Panc1 (cell line): ENCODE measurements around the gene CAMK2A.

ENCODE experiments used
- REST ChIP-seq, 2 experiments: IDR thresholded peaks; 2 replicates each; pipeline ENCODE4 v1.6.1; 2011 to 2012; ENCODE audit warnings: low read depth in 2 of 2, control low read depth in 1 of 2, low read length in 1 of 2, mild to moderate bottlenecking in 1 of 2, moderate library complexity in 1 of 2; ENCODE audit not compliant: insufficient read depth in 1 of 2
- TCF7L2 ChIP-seq: IDR thresholded peaks from 2 replicates; pipeline ENCODE4 v1.6.1; 2011; ENCODE audit warnings: mild to moderate bottlenecking, low read depth, low read length, inconsistent platforms
- TF ChIP-seq, protein P1 (sequence below): fragments of 450-650 bp; IDR thresholded peaks from 2 replicates; pipeline ENCODE4 v1.5.1; 2017; ENCODE audit warnings: mild to moderate bottlenecking

DNA sequence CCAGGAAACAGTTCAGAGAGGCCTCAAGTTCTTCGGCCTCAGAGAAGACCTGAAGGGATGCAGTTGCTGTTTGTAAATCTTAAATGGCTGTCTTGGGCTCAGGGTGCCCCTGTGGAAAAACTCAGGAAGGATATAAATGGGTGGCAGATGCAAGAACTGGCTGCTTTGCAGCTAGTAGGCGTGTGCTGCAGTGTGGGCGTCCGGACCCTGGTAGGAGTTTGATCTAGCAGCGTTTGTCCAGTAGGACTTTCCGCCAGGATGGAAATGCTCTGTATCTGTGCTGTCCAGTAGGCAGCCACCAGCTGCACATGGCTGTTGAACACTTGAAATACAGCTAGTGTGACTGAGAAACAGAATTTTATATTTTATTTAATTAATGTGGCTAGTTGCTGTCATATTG lies 115.3 kb downstream of the CAMK2A start:
- TF ChIP-seq TCF7L2: no peak
- TF ChIP-seq, protein P1, sequence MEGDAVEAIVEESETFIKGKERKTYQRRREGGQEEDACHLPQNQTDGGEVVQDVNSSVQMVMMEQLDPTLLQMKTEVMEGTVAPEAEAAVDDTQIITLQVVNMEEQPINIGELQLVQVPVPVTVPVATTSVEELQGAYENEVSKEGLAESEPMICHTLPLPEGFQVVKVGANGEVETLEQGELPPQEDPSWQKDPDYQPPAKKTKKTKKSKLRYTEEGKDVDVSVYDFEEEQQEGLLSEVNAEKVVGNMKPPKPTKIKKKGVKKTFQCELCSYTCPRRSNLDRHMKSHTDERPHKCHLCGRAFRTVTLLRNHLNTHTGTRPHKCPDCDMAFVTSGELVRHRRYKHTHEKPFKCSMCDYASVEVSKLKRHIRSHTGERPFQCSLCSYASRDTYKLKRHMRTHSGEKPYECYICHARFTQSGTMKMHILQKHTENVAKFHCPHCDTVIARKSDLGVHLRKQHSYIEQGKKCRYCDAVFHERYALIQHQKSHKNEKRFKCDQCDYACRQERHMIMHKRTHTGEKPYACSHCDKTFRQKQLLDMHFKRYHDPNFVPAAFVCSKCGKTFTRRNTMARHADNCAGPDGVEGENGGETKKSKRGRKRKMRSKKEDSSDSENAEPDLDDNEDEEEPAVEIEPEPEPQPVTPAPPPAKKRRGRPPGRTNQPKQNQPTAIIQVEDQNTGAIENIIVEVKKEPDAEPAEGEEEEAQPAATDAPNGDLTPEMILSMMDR: no peak
- no peak for TF ChIP-seq REST (IDR thresholded peaks at IDR 0.05; ENCODE audit: insufficient read depth in 1 of 2, low read depth in 2 of 2, low read length in 1 of 2)
